ENCODE results near the gene LYZL6. TPM values are rescaled to one million over a fixed set of nuclear protein-coding genes. Genes with fewer than 3 reads are reported as not detected.
"Not testable (repeated sequence)": the region's sequence is repeated elsewhere in the genome, so short reads cannot be mapped to it uniquely, and the experiment has no call there.

LYZL6 gene
- total RNA-seq, 1 experiment from 2014 or later, result not detected

GRCh38 chr17:35898283-35899070, 45.0 kb downstream of the LYZL6 start:
- H4K20me1 ChIP-seq (ENCODE audit: insufficient read depth), result no peaks in the 10 kb centered on the region
- DNase-seq (ENCODE audit: low read depth, low spot score), result no peak
- H2AFZ ChIP-seq (ENCODE audit: low read depth, low read length, poor library complexity, severe bottlenecking), result no peak overlapping the region
- no peaks in the 10 kb centered on the region for H3K9me3 ChIP-seq (ENCODE audit: control insufficient read depth in 1 of 2, insufficient read depth in 1 of 2, low read depth in 1 of 2, low read length in 2 of 2)
- no peak for ATAC-seq
- TF ChIP-seq ELF1 (IDR thresholded peaks at IDR 0.05; ENCODE audit: borderline replicate concordance, low read depth) (no peak), RAD21 (IDR thresholded peaks at IDR 0.05; ENCODE audit: low read depth) (no peak), EZH2phosphoT487 (IDR thresholded peaks at IDR 0.05; ENCODE audit: borderline replicate concordance) (no peak), CBX3 (IDR thresholded peaks at IDR 0.05; ENCODE audit: low read depth) (no peak), YY1 (IDR thresholded peaks at IDR 0.05; ENCODE audit: extremely low read depth, insufficient replicate concordance, low read depth, low read length) (no peak)
- ChIA-PET RAD21 (ENCODE audit: low non-redundant PET in 1 of 2, low total read pairs in 2 of 2, uncharacterized antibody in 2 of 2, unreplicated experiment in 2 of 2) (no interaction called here), CTCF (no interaction called here), POLR2A (no interaction called here)
- H3K27me3 ChIP-seq (ENCODE audit: insufficient read depth, low read length), result no peaks in the 10 kb centered on the region
- H3K36me3 ChIP-seq (ENCODE audit: control insufficient read depth in 1 of 2, insufficient read depth in 2 of 2, low read length in 2 of 2), result no peaks in the 10 kb centered on the region
- H3K4me2 ChIP-seq (ENCODE audit: low read length), result no peak overlapping the region
- intact Hi-C loops (cut with micrococcal nuclease), result no loop called here
- no TSS peak for BruUV-seq (replicated peaks)
- H3K9me2 ChIP-seq (ENCODE audit: insufficient read depth), result no peaks in the 10 kb centered on the region
- H3K79me2 ChIP-seq (ENCODE audit: insufficient read depth, low read length), result no peaks in the 10 kb centered on the region
- H3K9ac ChIP-seq (ENCODE audit: low read length), result no peak overlapping the region
- H3K4me1 ChIP-seq (ENCODE audit: control insufficient read depth in 1 of 2, insufficient read depth in 2 of 2, low read length in 2 of 2), result no peaks in the 10 kb centered on the region
- no peak overlapping the region for H3K27ac ChIP-seq (ENCODE audit: low read depth, low read length)
- no peak overlapping the region for H3K4me3 ChIP-seq (replicated peaks in 1 of 2; ENCODE audit: low read depth in 1 of 2, low read length in 2 of 2)

- CTCF ChIA-PET; H3K9me2 ChIP-seq (ENCODE audit: insufficient read depth); H3K27ac ChIP-seq (ENCODE audit: low read depth, low read length); H3K9ac ChIP-seq (ENCODE audit: low read length); H2AFZ ChIP-seq (ENCODE audit: low read depth, low read length, poor library complexity, severe bottlenecking); H3K9me3 ChIP-seq (ENCODE audit: control insufficient read depth in 1 of 2, insufficient read depth in 1 of 2, low read depth in 1 of 2, low read length in 2 of 2); H3K79me2 ChIP-seq (ENCODE audit: insufficient read depth, low read length); intact Hi-C loops (cut with micrococcal nuclease); H3K36me3 ChIP-seq (ENCODE audit: control insufficient read depth in 1 of 2, insufficient read depth in 2 of 2, low read length in 2 of 2); H4K20me1 ChIP-seq (ENCODE audit: insufficient read depth); H3K4me1 ChIP-seq (ENCODE audit: control insufficient read depth in 1 of 2, insufficient read depth in 2 of 2, low read length in 2 of 2); H3K4me2 ChIP-seq (ENCODE audit: low read length); RAD21 ChIA-PET (ENCODE audit: low non-redundant PET in 1 of 2, low total read pairs in 2 of 2, uncharacterized antibody in 2 of 2, unreplicated experiment in 2 of 2); DNase-seq (ENCODE audit: low read depth, low spot score); ATAC-seq; H3K27me3 ChIP-seq (ENCODE audit: insufficient read depth, low read length); H3K4me3 ChIP-seq (replicated peaks in 1 of 2; ENCODE audit: low read depth in 1 of 2, low read length in 2 of 2); BruUV-seq (replicated peaks); POLR2A ChIA-PET: not testable (repeated sequence)
Measured at GRCh38 chr17:35897772-35898171, 45.7 kb downstream of the LYZL6 start.
